Spleen (tissue), 7 donors: ENCODE data around the gene HPS3.

Experiments
- POLR2A ChIP-seq, 3 donors: fragments of 450-650 bp; IDR thresholded peaks; one replicate each; pipeline ENCODE4 v1.5.1; 2017; ENCODE audit warnings: antibody characterized with exemption in 3 of 3, mild to moderate bottlenecking in 1 of 3
- POLR2AphosphoS5 ChIP-seq, 3 donors: sonication (generic); formaldehyde crosslinking; IDR thresholded peaks; one replicate each; pipeline ENCODE4 v1.5.1; 2017; ENCODE audit warnings: antibody characterized with exemption in 3 of 3
- TF ChIP-seq, protein P1 (sequence below), 11 experiments: fragments of 200-600 bp in 7 of 11; fragments of 450-650 bp in 4 of 11; sonication (generic) in 4 of 11; IDR thresholded peaks in 8 of 11; conservative IDR thresholded peaks in 3 of 11; 1 replicate in 7 of 11; 2 replicates in 4 of 11; pipeline versions ENCODE4 v1.4.0 to v1.8.0; 2016 to 2021; ENCODE audit warnings: antibody characterized with exemption in 11 of 11, inconsistent platforms in 4 of 11, mild to moderate bottlenecking in 1 of 11
- donor health status: DM: no; HTN: no; CAD: no; lungs with moderate emphysema.
- donor health status: DM: no; HTN: no; CAD: no.
- donor health status: DM: no; HTN: no; CAD: no.

DNA sequence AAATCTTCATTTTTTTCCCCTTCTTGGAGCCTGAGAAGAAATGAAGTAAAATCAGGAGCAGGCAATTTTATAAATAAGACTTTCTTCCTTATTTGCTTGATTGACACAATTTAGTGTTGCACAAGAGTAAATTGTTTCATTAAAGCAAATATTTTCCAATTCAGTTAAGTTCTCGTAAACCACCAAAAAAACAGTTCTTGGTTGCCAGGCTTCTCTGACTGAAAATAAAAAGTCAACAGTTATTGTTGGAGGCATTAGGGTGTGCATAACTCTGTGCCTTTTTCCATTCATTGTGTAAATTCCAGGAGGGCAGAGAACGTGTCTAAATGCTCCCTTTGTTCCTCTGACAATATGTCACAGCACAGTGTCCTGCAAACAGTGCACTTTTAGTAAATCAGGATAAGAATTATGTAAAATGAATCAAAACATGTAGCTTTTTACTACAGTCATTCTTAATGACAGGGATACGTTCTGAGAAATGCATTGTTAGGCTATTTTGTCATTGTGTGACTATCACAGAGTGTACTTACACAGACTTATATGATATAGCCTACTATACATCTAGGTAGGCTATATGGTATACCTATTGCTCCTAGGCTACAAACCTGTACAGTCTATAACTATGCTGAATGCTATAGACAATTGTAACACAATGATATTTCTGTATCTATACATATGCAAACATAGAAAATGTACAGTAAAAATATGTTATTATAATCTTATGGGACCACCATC is 92.5 kb downstream of the HPS3 start, which contains the start of gene CP:
- TF ChIP-seq, protein P1, sequence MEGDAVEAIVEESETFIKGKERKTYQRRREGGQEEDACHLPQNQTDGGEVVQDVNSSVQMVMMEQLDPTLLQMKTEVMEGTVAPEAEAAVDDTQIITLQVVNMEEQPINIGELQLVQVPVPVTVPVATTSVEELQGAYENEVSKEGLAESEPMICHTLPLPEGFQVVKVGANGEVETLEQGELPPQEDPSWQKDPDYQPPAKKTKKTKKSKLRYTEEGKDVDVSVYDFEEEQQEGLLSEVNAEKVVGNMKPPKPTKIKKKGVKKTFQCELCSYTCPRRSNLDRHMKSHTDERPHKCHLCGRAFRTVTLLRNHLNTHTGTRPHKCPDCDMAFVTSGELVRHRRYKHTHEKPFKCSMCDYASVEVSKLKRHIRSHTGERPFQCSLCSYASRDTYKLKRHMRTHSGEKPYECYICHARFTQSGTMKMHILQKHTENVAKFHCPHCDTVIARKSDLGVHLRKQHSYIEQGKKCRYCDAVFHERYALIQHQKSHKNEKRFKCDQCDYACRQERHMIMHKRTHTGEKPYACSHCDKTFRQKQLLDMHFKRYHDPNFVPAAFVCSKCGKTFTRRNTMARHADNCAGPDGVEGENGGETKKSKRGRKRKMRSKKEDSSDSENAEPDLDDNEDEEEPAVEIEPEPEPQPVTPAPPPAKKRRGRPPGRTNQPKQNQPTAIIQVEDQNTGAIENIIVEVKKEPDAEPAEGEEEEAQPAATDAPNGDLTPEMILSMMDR (IDR thresholded peaks at IDR 0.05 in 8 of 11, conservative IDR thresholded peaks at IDR 0.05 in 3 of 11): no peak
- TF ChIP-seq POLR2A (IDR thresholded peaks at IDR 0.05) (no peak), POLR2AphosphoS5 (IDR thresholded peaks at IDR 0.05) (no peak)
